Stimulated activated CD8-positive, alpha-beta memory T cell treated with anti-CD3 and anti-CD28 coated beads, Interleukin-7, amount 100 ng/mL, for 1 hour (primary cell): ENCODE measurements around the gene ADCY10.
"Not testable (repeated sequence)": the region's sequence is repeated elsewhere in the genome, so short reads cannot be mapped to it uniquely, and the experiment has no call there.

Experiments
- DNase-seq, 2 donors: peaks; one replicate each; pipeline ENCODE4 v3.0.0-alpha.2; 2020; ENCODE audit warnings: low read depth in 2 of 2

Gene ADCY10

DNA sequence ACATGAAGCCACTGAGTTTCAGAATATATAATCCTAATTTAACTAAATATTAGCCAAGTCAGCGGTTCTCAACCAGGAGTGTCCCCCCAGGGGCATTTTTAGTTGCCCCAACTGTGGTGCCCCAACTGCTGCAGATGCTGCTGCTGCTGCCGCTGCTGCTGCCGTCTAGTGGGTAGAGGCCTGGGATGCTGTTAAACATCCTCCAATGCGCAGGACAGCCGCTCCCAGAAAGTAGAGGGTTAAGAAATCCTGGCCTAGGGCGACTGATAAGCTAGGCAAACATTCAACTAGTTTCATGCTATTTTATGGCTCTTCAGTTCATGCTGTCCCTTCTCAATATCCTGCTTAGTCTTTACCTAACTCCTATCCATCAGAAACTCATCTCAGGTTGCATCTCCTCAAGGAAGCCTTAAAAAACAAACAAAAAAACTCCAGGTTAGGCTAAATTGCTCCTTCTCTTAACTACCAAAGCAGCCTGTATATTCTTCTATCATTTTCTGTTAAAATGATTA lies 12.6 kb upstream of the ADCY10 start:
- DNase-seq, result no peak

- no peak for DNase-seq
Observed at GRCh38 chr1:167924543-167925231, 10.8 kb upstream of the ADCY10 start.

DNA sequence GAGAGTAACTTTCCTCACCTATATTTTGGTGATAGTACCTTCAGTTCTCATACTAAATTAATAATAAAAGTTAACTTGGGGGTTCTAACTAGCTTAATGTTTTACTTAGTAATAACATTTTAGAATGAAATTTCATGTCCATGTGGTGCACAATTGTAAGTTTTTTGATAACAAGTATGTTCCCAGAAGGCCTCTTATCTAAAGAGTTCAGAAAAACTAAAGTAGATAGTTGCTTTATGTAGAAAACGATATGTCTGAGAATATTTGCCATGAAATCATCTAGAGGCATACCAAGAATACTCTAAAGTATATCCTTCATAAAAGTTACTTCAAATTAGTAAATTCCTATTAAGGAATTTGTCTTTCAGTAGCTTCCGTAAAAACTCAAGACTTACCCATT lies 10.2 kb upstream of the ADCY10 start:
- DNase-seq, result no peak

DNA sequence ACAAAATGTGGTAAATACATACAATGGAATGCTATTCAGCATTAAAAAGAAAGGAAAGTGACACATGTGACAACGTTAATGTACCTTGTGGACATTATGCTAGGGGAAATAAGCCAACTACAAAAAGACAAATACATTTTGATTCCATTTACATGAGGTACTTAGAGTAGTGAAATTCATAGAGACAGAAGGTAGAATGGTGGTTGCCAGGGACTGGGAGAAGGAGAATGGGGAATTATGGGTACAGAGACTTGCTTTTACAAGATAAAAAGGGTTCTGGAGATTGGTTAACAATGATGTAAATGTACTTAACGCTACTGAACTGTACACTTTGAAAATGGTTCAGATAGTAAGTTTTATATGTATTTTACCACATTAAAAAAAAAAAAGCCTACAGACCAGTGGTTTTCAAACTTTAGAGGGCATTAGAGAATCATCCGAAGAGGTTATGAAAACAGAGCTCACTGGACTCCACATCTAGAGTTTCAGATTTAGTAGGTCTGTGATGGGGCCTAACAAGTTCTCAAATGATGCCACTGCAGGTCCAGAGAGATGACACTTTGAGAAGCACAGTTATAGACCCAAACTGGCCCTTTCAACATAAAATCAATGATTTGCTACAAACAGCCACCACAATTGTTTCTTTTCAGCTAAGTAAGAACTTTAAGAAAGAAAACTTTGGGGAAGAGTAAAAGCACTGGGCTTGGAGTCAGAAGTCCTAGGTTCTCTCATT lies 9.6 kb upstream of the ADCY10 start:
- no peak for DNase-seq

GRCh38 chr1:167922611-167923074 lies 8.7 kb upstream of the ADCY10 start:
- DNase-seq, result no peak

DNA sequence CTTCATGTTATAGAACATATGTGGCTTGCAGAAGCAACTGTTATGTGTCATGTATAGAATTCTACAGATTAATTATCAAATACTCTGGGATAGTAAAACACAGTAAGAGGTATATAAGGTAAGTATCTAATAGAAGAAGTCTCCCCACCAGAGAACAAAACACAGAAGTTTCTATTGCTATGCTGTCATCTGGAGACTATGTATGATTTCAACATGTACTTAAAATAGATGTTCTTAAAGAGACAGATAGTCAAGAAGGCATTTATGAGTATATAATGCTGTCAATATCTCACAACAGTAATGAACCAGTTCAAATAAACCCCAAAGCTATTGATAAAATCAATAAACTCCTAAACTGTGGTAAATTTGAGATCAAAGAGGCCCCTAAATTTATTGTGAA lies 8.1 kb upstream of the ADCY10 start:
- DNase-seq, result no peak

- no peak for DNase-seq
Observed at GRCh38 chr1:167916766-167917511, 3.0 kb upstream of the ADCY10 start.

GRCh38 chr1:167915569-167915968 lies 1.6 kb upstream of the ADCY10 start:
- no peak for DNase-seq

DNA sequence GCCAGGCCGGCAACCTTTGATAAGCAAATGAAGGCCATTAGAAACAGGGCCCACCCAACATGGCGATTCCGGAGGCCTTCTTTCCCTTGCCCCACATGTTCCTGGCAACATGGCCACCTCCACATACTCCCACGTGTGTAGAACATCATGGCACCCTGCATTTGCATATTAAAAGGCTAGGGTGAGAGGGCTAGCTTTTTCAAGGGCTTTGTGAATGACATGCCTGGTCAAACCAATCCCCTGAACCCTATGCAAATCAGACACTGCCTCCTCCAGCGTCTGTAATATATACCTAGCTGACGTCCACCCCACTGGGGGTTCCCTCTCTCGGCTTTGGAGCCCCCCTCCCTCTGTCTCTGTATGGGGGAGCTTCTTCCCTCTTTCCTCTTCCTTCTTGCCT lies 1.6 kb downstream of the ADCY10 start:
- no peak for DNase-seq

DNA sequence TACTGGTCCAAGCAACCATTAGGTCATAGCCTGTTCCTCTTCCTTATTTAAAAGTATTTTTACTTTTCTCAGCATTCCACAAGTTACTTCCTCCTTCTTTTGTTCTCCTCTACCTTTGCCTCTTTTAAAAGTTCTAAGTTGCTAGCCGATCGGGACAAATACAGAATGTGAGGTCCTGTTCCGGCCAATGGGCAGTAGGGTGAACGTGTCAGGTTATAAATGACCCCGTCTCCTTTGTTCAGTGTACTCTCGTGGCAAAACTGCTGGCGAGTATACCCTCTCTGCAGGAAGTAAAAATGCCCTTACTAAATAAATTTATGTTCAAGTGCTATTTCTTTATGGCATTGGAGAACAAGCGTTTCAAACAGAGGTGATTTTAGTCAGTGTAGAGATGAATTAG lies 2.5 kb downstream of the ADCY10 start:
- DNase-seq, result no peak

- no peak for DNase-seq
Observed at GRCh38 chr1:167910530-167910929, 3.4 kb downstream of the ADCY10 start.

- no peak for DNase-seq
Observed at GRCh38 chr1:167909691-167910180, 4.2 kb downstream of the ADCY10 start.

DNA sequence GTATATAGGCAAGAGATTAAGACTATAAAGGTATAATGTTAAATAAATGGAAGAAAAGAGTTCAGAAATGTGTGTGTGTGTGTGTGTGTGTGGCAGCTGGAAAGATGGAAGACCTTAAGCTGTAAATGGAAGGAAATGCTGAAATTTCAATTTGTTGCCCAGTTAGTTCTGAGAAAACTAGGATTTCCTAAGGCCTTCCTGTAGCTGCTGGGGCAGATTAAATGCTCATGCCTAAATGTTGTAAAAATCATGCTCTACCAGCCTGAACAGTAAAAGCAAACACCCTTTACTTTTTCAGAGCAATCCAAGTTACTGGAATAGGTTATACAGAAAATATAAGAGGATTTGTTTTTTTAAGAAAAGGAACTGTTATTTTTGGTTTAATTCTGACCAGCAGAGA lies 8.3 kb downstream of the ADCY10 start:
- DNase-seq, result no peak

DNA sequence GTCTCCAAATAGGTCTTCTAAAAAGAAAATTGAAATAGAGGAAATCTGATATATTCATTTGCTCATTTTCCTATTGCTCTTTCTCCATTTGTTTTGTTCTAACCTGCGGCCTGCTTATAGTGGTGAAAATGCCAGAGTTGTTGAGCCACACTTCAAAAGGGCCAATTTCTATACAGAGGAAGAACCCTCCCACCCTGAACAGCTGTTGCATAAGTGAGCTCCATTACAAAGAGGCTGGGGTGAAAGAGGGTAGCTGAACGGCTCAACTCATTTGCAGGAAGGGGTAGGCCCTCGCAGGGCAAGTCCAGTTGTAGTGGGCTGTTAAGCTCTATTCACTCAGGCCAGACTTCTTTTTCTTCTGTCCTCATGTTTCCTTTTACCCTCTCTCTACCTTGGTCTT lies 8.8 kb downstream of the ADCY10 start:
- no peak for DNase-seq

DNA sequence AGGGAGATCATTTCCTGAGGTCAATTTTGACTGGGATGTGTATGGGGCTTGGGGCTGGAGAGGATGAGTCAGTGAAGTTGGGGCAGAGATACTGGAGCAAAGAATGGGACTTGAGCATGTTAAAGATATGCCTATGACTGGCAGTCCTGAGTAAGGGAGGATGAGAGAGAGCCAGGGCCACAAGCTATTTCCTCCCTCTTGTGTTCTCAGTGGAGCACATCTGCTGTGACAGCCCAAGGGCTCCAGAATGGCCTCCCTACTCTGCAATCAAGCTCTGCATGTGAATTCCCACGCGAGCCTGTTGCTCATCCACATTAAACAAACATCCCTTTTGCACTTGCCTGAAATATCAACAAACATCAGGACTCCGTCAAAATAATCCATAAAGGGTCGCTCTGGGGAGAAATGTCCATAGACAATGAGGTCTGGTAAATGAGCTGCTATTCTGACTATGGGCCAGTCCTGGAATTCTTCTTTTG lies 9.2 kb downstream of the ADCY10 start:
- DNase-seq, result no peak

DNA sequence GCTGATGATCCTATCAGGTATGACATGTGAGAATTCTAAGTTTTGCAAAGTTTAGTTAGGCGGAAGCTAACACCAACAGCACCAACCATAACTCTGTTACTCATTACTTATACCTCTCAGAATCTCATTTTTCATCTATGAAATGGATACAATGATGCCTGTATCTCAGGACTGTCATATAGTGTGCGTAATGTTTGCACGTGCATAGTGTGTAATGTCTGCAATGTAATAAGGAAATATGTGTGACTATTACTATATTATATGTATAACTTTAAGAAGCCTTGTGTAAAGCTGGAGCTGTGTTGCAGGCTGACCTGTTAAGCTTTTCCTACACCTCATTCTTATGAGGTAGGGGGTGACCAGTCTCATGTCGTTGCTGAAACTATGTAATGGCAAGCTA lies 13.0 kb downstream of the ADCY10 start:
- no peak for DNase-seq

- DNase-seq, result no peak
Observed at GRCh38 chr1:167899253-167899681, 14.7 kb downstream of the ADCY10 start.

DNA sequence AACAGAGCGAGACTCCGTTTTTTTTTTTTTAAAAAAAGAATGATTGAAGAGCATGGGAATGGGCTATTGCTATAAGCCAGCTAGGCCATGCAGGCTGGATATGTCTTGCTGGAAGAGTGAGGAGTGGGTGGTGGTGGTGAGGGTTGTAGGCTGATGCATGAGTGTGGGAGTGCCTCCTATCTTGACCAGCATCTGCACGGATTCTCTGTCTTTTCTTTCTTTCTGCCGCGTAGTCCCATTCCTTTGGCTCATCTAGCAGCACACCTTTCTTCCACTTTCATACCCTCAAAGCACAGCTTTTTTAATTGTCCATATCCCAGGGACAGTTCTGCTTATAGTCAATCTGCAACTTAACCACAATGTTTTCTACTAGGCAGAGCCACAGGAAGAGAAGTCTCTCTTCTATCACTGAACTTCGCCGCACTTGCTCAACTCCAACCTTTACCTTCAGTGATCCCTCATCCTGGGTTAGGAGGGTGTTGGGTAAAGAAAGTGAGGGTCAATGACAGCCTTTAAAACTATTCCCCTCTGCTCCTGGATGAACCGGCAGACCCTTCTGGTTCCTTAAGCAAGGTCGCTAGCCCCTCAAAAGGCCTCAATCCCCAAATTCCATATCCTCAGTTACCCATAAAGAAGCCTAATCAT lies 15.2 kb downstream of the ADCY10 start:
- DNase-seq, result no peak

GRCh38 chr1:167893798-167894197 lies 20.1 kb downstream of the ADCY10 start:
- no peak for DNase-seq

DNA sequence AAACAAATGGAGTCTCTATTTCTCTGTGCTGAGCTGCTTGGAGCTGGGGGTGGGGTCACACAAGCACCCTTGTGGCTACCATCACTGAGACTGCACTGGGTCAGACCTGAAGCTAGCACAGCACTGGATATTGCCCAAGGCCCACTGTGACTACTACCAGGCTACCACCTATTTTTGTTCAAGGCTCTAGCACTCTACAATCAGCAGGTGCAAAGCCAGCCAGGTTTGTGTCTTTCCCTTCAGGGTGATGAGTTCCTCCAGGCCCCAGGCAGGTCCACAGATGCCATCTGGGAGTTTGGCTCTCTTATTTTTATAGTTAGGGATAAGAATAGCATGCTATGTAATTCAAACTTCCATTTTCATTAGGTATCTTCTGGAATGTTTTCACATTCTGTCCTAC lies 23.5 kb downstream of the ADCY10 start:
- no peak for DNase-seq

GRCh38 chr1:167887187-167887586 lies 26.7 kb downstream of the ADCY10 start:
- not testable (repeated sequence) for DNase-seq

- no peak for DNase-seq
Observed at GRCh38 chr1:167882376-167882775, 31.6 kb downstream of the ADCY10 start.
